PFSK-1 (cell line): ENCODE measurements around the gene TXNDC11.

ENCODE experiments used
- POLR2AphosphoS5 ChIP-seq: IDR thresholded peaks from 2 replicates; pipeline ENCODE4 v1.6.1; 2012; ENCODE audit warnings: low read depth, mild to moderate bottlenecking, control low read depth, low read length, moderate library complexity
- TAF1 ChIP-seq: IDR thresholded peaks from 2 replicates; pipeline ENCODE4 v1.6.1; 2012; ENCODE audit warnings: low read length, control low read depth, borderline replicate concordance; ENCODE audit not compliant: insufficient read depth

DNA sequence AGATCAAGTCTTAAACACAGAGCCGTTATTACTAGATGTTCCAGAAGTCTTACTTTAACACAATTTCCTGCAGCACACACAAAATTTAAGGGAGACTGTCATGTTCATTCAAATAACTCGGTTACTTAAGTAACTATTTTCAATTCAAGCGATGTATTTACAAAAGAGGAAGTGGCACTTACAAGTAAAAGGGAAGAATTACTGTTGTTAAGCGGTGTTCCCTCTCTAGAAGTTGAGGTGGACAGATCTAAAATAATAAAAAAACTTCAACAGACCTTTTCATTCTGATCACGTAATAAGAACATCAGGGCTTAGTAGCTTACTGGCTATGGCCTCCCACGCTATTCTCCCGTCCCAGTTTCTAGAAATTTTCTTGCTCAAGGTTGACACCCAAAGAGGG lies 26.2 kb upstream of the TXNDC11 start:
- TF ChIP-seq POLR2AphosphoS5 = no peak
- TF ChIP-seq TAF1 = no peak
